SK-N-SH (cell line): ENCODE measurements around the gene PDE8A. TPM values are rescaled to one million over a fixed set of nuclear protein-coding genes. Genes with fewer than 3 reads are reported as not detected.

Experiments
- CTCF ChIA-PET: fragments of 300-600, 350-600 bp; formaldehyde crosslinking; extraction: SDS; loops from one replicate; lab custom pipeline; 2021; lab: Yijun Ruan, JAX
- POLR2A ChIA-PET: fragments of 350-600 bp; sonication (Branson Sonifier 250); formaldehyde crosslinking; extraction: SDS; loops from one replicate; lab custom pipeline; 2020; ENCODE audit warnings: antibody characterized with exemption, inconsistent platforms; lab: Yijun Ruan, JAX
- DNase-seq: peaks from one replicate; pipeline ENCODE4 v3.0.0; 2012
- H2AFZ ChIP-seq: fragments of 200-600 bp; sonication (generic); 2 replicates; pipeline ENCODE4 v1.8.1; 2016; ENCODE audit warnings: antibody characterized with exemption, mild to moderate bottlenecking, low read depth
- H3F3A ChIP-seq: fragments of 200-600 bp; sonication (generic); replicated peaks from 2 replicates; pipeline ENCODE3; 2016; ENCODE audit warnings: antibody characterized with exemption, mild to moderate bottlenecking; ENCODE audit not compliant: insufficient read depth
- H3K27ac ChIP-seq, 2 experiments: fragments of 200-500 bp in 1 of 2; fragments of 200-600 bp in 1 of 2; sonication (Bioruptor generic) in 1 of 2; sonication (generic), shearing (Covaris generic) in 1 of 2; 2 replicates each; pipeline versions ENCODE4 v1.5.1 to v1.6.1; 2014 to 2016; ENCODE audit warnings: low read depth in 2 of 2, inconsistent platforms in 1 of 2, low read length in 1 of 2, mild to moderate bottlenecking in 1 of 2, mixed read lengths in 1 of 2
- H3K27me3 ChIP-seq: fragments of 200-600 bp; sonication (generic), shearing (Covaris generic); 2 replicates; pipeline ENCODE4 v1.6.1; 2016; ENCODE audit warnings: mixed run types; ENCODE audit not compliant: insufficient read depth
- H3K36me3 ChIP-seq, 2 experiments: fragments of 200-500 bp in 1 of 2; fragments of 200-600 bp in 1 of 2; sonication (Bioruptor generic) in 1 of 2; sonication (generic) in 1 of 2; replicated peaks in 1 of 2; 2 replicates each; pipeline versions ENCODE3 to v1.5.1; 2014 to 2016; ENCODE audit warnings: low read length in 1 of 2, mild to moderate bottlenecking in 1 of 2; ENCODE audit not compliant: insufficient read depth in 2 of 2, control insufficient read depth in 1 of 2
- H3K4me1 ChIP-seq, 2 experiments: fragments of 200-500 bp in 1 of 2; fragments of 200-600 bp in 1 of 2; sonication (Bioruptor generic) in 1 of 2; sonication (generic), shearing (Covaris generic) in 1 of 2; 2 replicates each; pipeline versions ENCODE4 v1.5.1 to v1.6.1; 2014 to 2016; ENCODE audit warnings: low read depth in 1 of 2, low read length in 1 of 2, mixed run types in 1 of 2; ENCODE audit not compliant: insufficient read depth in 2 of 2, control insufficient read depth in 1 of 2
- H3K4me2 ChIP-seq: fragments of 200-600 bp; sonication (generic), shearing (Covaris generic); 2 replicates; pipeline ENCODE4 v1.6.1; 2017; ENCODE audit warnings: mixed run types
- H3K4me3 ChIP-seq, 2 experiments: fragments of 200-500 bp in 1 of 2; fragments of 200-600 bp in 1 of 2; sonication (Bioruptor generic) in 1 of 2; sonication (generic), shearing (Covaris generic) in 1 of 2; 2 replicates each; pipeline versions ENCODE4 v1.5.1 to v1.8.1; 2014 to 2016; ENCODE audit warnings: low read depth in 2 of 2, inconsistent platforms in 1 of 2, low read length in 1 of 2, mild to moderate bottlenecking in 1 of 2, mixed read lengths in 1 of 2, moderate library complexity in 1 of 2
- H3K79me2 ChIP-seq: fragments of 200-600 bp; sonication (generic); 2 replicates; pipeline ENCODE4 v1.8.1; 2017; ENCODE audit warnings: mild to moderate bottlenecking; ENCODE audit not compliant: insufficient read depth
- H3K9ac ChIP-seq: fragments of 200-600 bp; sonication (generic); 2 replicates; pipeline ENCODE4 v1.6.1; 2017; ENCODE audit warnings: mixed run types
- H3K9me2 ChIP-seq: fragments of 200-600 bp; sonication (generic); 2 replicates; pipeline ENCODE4 v1.6.1; 2017; ENCODE audit warnings: mixed run types
- H3K9me3 ChIP-seq: fragments of 200-600 bp; sonication (generic); 2 replicates; pipeline ENCODE4 v1.6.1; 2017; ENCODE audit warnings: mixed run types, mild to moderate bottlenecking, moderate library complexity
- H4K20me1 ChIP-seq: fragments of 200-600 bp; sonication (generic); 2 replicates; pipeline ENCODE4 v1.6.1; 2017; ENCODE audit warnings: mild to moderate bottlenecking, mixed run types; ENCODE audit not compliant: insufficient read depth
- IRF3 ChIP-seq: fragments of 150-350 bp; IDR thresholded peaks from 2 replicates; pipeline ENCODE4 v1.6.1; 2016; ENCODE audit warnings: mild to moderate bottlenecking, low read depth, low read length
- MEF2A ChIP-seq: IDR thresholded peaks from 2 replicates; pipeline ENCODE4 v1.4.0; 2012; ENCODE audit warnings: low read depth, borderline replicate concordance
- MXI1 ChIP-seq: IDR thresholded peaks from 2 replicates; pipeline ENCODE4 v1.6.1; 2012; ENCODE audit warnings: mild to moderate bottlenecking, low read depth, low read length, improper control_type of control experiment
- NFIC ChIP-seq: IDR thresholded peaks from 2 replicates; pipeline ENCODE4 v1.4.0; 2012; ENCODE audit warnings: borderline replicate concordance
- RCOR1 ChIP-seq: fragments of 150-350 bp; IDR thresholded peaks from 2 replicates; pipeline ENCODE4 v1.6.1; 2017; ENCODE audit warnings: antibody characterized with exemption, low read length
- REST ChIP-seq: IDR thresholded peaks from 2 replicates; pipeline ENCODE4 v1.6.1; 2012; ENCODE audit warnings: mild to moderate bottlenecking, low read depth, low read length, moderate library complexity
- TAF1 ChIP-seq: IDR thresholded peaks from 2 replicates; pipeline ENCODE4 v1.6.1; 2012; ENCODE audit warnings: low read depth, mild to moderate bottlenecking, low read length, moderate library complexity, borderline replicate concordance
- ZBTB33 ChIP-seq: IDR thresholded peaks from 2 replicates; pipeline ENCODE4 v1.4.0; 2012; ENCODE audit warnings: low read depth, borderline replicate concordance
- WGBS: methylation state at CpG from one replicate; pipeline ENCODE4 v1.1.6; 2017; ENCODE audit warnings: low lambda C conversion rate; 5-methylcytosine and 5-hydroxymethylcytosine counted together
- polyA plus RNA-seq, 3 experiments: library from polyadenylated mRNA; depleted of rRNA; stranded (reverse); fragments of >200 nt; gene quantifications; 2 replicates each; pipeline ENCODE4 v1.2.3, GENCODE V29; 2012
- TF ChIP-seq, protein P1 (sequence below): fragments of 200-600 bp; sonication (generic); IDR thresholded peaks from 2 replicates; pipeline ENCODE4 v1.6.1; 2017; ENCODE audit warnings: antibody characterized with exemption, mild to moderate bottlenecking, moderate library complexity

PDE8A gene
- polyA plus RNA-seq, 1 of the 3 experiments (the other 2 are of a cell fraction) = 13.4 TPM

GRCh38 chr15:84942456-84942855 lies 39.2 kb upstream of the PDE8A start:
- H4K20me1 ChIP-seq = no peaks in the 10 kb centered on the region
- 73% methylated on average over 2 of the region's 2 CpGs for WGBS
- H3K27me3 ChIP-seq = no peaks in the 10 kb centered on the region
- H3K9ac ChIP-seq = no peak overlapping the region
- ChIA-PET CTCF (interaction anchor here (0.6 to 0.9 kb wide), 3 partner anchors 13 to 14 kb away, joined by 3 read pairs; no protein-coding TSS in a partner anchor), POLR2A (no interaction called here)
- H3K9me2 ChIP-seq = no peaks in the 10 kb centered on the region
- TF ChIP-seq ZBTB33 = no peak
- TF ChIP-seq MEF2A = no peak
- TF ChIP-seq IRF3 = no peak
- TF ChIP-seq RCOR1 = no peak
- TF ChIP-seq REST = no peak
- TF ChIP-seq MXI1 = no peak
- no peak for TF ChIP-seq NFIC
- TF ChIP-seq, protein P1, sequence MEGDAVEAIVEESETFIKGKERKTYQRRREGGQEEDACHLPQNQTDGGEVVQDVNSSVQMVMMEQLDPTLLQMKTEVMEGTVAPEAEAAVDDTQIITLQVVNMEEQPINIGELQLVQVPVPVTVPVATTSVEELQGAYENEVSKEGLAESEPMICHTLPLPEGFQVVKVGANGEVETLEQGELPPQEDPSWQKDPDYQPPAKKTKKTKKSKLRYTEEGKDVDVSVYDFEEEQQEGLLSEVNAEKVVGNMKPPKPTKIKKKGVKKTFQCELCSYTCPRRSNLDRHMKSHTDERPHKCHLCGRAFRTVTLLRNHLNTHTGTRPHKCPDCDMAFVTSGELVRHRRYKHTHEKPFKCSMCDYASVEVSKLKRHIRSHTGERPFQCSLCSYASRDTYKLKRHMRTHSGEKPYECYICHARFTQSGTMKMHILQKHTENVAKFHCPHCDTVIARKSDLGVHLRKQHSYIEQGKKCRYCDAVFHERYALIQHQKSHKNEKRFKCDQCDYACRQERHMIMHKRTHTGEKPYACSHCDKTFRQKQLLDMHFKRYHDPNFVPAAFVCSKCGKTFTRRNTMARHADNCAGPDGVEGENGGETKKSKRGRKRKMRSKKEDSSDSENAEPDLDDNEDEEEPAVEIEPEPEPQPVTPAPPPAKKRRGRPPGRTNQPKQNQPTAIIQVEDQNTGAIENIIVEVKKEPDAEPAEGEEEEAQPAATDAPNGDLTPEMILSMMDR = no peak
- TF ChIP-seq TAF1 = no peak
- no peak for DNase-seq
- no peaks in the 10 kb centered on the region; a peak in 1 of 4 replicates for H3K4me1 ChIP-seq
- no peaks in the 10 kb centered on the region for H3K79me2 ChIP-seq
- H3K9me3 ChIP-seq = 0 out of 2 replicates have a peak, but pooled peaks cover 5% of the 10 kb centered on the region
- peaks cover 3% of the 10 kb centered on the region for H3F3A ChIP-seq
- H3K4me2 ChIP-seq = no peak overlapping the region
- no peaks in the 10 kb centered on the region for H3K36me3 ChIP-seq
- H2AFZ ChIP-seq = no peak overlapping the region
- no peak overlapping the region for H3K27ac ChIP-seq
- H3K4me3 ChIP-seq = no peak overlapping the region
